ENCODE measurements around the gene TMEM144.
"Not testable (repeated sequence)": the region's sequence is repeated elsewhere in the genome, so short reads cannot be mapped to it uniquely, and the experiment has no call there.

DNA sequence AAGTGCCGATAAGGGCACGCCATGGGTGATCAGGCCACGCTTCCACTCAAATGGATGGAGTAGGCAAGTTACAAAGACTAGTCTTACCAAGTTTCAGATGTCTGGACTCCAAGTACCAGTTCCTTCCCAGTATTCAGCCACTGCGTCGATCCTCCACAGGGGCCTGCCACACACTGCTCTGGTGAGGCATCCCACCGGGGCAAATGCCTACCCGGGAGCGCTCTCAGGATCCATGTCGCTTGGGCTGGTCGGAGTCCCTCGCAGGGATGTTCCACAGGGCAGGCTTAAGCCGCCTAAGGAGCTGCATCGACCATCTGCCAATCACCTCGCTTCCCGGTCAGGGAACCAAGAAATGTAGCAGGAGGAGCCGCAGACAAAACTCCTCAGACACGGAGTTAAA, 18.1 kb downstream of the TMEM144 start:
- TF ChIP-seq YY1 (IDR thresholded peaks at IDR 0.05; ENCODE audit: insufficient read depth, insufficient read length); ZNF274 (IDR thresholded peaks at IDR 0.05; ENCODE audit: low read depth, low read length); SUZ12 (IDR thresholded peaks at IDR 0.05; ENCODE audit: extremely low read depth, insufficient read depth, insufficient read length): not testable (repeated sequence)

Measured in NT2/D1 (cell line).